ENCODE measurements around the gene SLC22A3. TPM values are rescaled to one million over a fixed set of nuclear protein-coding genes. Genes with fewer than 3 reads are reported as not detected.

SLC22A3 gene
- total and polyA plus RNA-seq, 2 of the 13 experiments (the other 11 are each of a cell fraction or from before 2014, with no cell fraction given) = 12.0 to 31.5 TPM

- TF ChIP-seq, protein P1, sequence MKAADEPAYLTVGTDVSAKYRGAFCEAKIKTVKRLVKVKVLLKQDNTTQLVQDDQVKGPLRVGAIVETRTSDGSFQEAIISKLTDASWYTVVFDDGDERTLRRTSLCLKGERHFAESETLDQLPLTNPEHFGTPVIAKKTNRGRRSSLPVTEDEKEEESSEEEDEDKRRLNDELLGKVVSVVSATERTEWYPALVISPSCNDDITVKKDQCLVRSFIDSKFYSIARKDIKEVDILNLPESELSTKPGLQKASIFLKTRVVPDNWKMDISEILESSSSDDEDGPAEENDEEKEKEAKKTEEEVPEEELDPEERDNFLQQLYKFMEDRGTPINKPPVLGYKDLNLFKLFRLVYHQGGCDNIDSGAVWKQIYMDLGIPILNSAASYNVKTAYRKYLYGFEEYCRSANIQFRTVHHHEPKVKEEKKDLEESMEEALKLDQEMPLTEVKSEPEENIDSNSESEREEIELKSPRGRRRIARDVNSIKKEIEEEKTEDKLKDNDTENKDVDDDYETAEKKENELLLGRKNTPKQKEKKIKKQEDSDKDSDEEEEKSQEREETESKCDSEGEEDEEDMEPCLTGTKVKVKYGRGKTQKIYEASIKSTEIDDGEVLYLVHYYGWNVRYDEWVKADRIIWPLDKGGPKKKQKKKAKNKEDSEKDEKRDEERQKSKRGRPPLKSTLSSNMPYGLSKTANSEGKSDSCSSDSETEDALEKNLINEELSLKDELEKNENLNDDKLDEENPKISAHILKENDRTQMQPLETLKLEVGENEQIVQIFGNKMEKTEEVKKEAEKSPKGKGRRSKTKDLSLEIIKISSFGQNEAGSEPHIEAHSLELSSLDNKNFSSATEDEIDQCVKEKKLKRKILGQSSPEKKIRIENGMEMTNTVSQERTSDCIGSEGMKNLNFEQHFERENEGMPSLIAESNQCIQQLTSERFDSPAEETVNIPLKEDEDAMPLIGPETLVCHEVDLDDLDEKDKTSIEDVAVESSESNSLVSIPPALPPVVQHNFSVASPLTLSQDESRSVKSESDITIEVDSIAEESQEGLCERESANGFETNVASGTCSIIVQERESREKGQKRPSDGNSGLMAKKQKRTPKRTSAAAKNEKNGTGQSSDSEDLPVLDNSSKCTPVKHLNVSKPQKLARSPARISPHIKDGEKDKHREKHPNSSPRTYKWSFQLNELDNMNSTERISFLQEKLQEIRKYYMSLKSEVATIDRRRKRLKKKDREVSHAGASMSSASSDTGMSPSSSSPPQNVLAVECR (CRISPR knock-in tag; IDR thresholded peaks at IDR 0.05; ENCODE audit: borderline replicate concordance) = peak; percentile 35; the same call in 1 of the 2 replicates
- TF ChIP-seq SALL1 (CRISPR knock-in tag; IDR thresholded peaks at IDR 0.05) (peak; percentile 36; the same call in 1 of the 2 replicates), DMAP1 (CRISPR knock-in tag; IDR thresholded peaks at IDR 0.05) (peak; percentile 39; the same call in 1 of the 2 replicates), SMAD1 (CRISPR knock-in tag; IDR thresholded peaks at IDR 0.05; ENCODE audit: borderline replicate concordance, low read depth) (0 out of 2 replicates have a peak, but pooled peaks have one; percentile 33), PITX1 (CRISPR knock-in tag; IDR thresholded peaks at IDR 0.05) (0 out of 2 replicates have a peak, but pooled peaks have one; percentile 21), BCL3 (CRISPR knock-in tag; IDR thresholded peaks at IDR 0.05) (0 out of 2 replicates have a peak, but pooled peaks have one; percentile 25), ZSCAN25 (CRISPR knock-in tag; IDR thresholded peaks at IDR 0.05) (0 out of 2 replicates have a peak, but pooled peaks have one; percentile 36), ZNF350 (CRISPR knock-in tag; IDR thresholded peaks at IDR 0.05; ENCODE audit: borderline replicate concordance, low read depth) (peak; percentile 44; the same call in 1 of the 2 replicates), BHLHE40 (IDR thresholded peaks at IDR 0.05; ENCODE audit: low read length) (peak; percentile 45; the same call in 1 of the 2 replicates), BCL6 (CRISPR knock-in tag; IDR thresholded peaks at IDR 0.05) (0 out of 2 replicates have a peak, but pooled peaks have one; percentile 14), ZNF281 (CRISPR knock-in tag; IDR thresholded peaks at IDR 0.05; ENCODE audit: borderline replicate concordance) (peak; percentile 78), NFKB2 (CRISPR knock-in tag; IDR thresholded peaks at IDR 0.05; ENCODE audit: borderline replicate concordance) (peak; percentile 37; the same call in 1 of the 2 replicates), NRL (CRISPR knock-in tag; IDR thresholded peaks at IDR 0.05; ENCODE audit: borderline replicate concordance) (peak; percentile 49; the same call in 1 of the 2 replicates), ZNF7 (CRISPR knock-in tag; IDR thresholded peaks at IDR 0.05) (no peak)
- TF ChIP-seq, protein P2, sequence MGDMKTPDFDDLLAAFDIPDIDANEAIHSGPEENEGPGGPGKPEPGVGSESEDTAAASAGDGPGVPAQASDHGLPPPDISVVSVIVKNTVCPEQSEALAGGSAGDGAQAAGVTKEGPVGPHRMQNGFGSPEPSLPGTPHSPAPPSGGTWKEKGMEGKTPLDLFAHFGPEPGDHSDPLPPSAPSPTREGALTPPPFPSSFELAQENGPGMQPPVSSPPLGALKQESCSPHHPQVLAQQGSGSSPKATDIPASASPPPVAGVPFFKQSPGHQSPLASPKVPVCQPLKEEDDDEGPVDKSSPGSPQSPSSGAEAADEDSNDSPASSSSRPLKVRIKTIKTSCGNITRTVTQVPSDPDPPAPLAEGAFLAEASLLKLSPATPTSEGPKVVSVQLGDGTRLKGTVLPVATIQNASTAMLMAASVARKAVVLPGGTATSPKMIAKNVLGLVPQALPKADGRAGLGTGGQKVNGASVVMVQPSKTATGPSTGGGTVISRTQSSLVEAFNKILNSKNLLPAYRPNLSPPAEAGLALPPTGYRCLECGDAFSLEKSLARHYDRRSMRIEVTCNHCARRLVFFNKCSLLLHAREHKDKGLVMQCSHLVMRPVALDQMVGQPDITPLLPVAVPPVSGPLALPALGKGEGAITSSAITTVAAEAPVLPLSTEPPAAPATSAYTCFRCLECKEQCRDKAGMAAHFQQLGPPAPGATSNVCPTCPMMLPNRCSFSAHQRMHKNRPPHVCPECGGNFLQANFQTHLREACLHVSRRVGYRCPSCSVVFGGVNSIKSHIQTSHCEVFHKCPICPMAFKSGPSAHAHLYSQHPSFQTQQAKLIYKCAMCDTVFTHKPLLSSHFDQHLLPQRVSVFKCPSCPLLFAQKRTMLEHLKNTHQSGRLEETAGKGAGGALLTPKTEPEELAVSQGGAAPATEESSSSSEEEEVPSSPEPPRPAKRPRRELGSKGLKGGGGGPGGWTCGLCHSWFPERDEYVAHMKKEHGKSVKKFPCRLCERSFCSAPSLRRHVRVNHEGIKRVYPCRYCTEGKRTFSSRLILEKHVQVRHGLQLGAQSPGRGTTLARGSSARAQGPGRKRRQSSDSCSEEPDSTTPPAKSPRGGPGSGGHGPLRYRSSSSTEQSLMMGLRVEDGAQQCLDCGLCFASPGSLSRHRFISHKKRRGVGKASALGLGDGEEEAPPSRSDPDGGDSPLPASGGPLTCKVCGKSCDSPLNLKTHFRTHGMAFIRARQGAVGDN (CRISPR knock-in tag; IDR thresholded peaks at IDR 0.05) = peak; percentile 69
Observed at GRCh38 chr6:160300076-160300695, 48.0 kb upstream of the SLC22A3 start (continued).

All from HepG2 (cell line).